ENCODE measurements around the gene SEC22A. TPM values are rescaled to one million over a fixed set of nuclear protein-coding genes. Genes with fewer than 3 reads are reported as not detected.
"Not testable (repeated sequence)": the region's sequence is repeated elsewhere in the genome, so short reads cannot be mapped to it uniquely, and the experiment has no call there.

SEC22A gene
- total and polyA plus RNA-seq, 12 donors: 2.9 to 13.6 (median 10.0) TPM

DNA sequence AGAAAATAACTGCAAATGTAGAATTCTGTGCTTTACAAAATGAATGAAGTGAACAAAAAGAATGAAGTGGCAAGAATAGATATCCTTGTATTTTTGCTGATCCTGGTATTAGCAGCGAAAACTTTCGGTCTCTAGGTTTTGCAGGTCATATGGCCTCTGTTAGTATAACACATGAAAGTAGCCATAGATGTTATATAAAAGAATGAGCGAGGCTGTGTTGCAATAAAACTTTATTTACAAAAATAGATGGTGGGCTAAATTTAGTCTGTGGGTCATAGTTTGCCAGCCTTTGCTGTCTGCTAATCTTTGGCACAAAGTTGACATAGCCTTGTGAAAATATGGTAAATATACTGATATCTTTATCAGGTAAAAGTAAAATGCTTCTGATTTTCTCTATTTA, 35.2 kb downstream of the SEC22A start:
- Histone ChIP-seq H3K36me3 (peaks cover 0 to 53% (median 4%) of the 10 kb centered on the region in 9 donors), H3K27ac (no peak overlapping the region), H3K27me3 (no peaks in the 10 kb centered on the region), H3K4me3 (no peak overlapping the region), H3K9me3 (peaks cover 0 to 7% (median 0%) of the 10 kb centered on the region in 11 donors), H3K4me1 (no peaks in the 10 kb centered on the region)
- TF ChIP-seq, protein P1, sequence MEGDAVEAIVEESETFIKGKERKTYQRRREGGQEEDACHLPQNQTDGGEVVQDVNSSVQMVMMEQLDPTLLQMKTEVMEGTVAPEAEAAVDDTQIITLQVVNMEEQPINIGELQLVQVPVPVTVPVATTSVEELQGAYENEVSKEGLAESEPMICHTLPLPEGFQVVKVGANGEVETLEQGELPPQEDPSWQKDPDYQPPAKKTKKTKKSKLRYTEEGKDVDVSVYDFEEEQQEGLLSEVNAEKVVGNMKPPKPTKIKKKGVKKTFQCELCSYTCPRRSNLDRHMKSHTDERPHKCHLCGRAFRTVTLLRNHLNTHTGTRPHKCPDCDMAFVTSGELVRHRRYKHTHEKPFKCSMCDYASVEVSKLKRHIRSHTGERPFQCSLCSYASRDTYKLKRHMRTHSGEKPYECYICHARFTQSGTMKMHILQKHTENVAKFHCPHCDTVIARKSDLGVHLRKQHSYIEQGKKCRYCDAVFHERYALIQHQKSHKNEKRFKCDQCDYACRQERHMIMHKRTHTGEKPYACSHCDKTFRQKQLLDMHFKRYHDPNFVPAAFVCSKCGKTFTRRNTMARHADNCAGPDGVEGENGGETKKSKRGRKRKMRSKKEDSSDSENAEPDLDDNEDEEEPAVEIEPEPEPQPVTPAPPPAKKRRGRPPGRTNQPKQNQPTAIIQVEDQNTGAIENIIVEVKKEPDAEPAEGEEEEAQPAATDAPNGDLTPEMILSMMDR (IDR thresholded peaks at IDR 0.05): no peak
- DNase-seq (no peak), ATAC-seq (no peak)
- intact Hi-C loops (cut with DNase I): no loop called here
- WGBS, 2 donors: 97 to 98% methylated on average over 3 of the region's 3 CpGs

DNA sequence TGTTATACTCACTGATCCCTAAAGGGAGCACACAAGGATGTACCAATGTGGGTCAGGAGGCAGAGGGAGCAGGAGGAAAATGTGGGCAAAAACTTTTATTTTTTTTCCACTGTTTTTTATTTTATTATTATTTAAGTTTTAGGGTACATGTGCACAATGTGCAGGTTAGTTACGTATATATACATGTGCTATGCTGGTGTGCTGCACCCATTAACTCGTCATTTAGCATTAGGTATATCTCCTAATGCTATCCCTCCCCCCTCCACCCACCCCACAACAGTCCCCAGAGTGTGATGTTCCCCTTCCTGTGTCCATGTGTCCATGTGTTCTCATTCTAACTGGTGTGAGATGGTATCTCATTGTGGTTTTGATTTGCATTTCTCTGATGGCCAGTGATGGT, 37.4 kb downstream of the SEC22A start:
- H3K36me3 ChIP-seq: peaks cover 0 to 39% (median 4%) of the 10 kb centered on the region in 9 donors
- H3K4me3 ChIP-seq; H3K9me3 ChIP-seq; ATAC-seq; H3K27ac ChIP-seq; H3K4me1 ChIP-seq; DNase-seq; intact Hi-C loops (cut with DNase I); H3K27me3 ChIP-seq: not testable (repeated sequence)
- 95 to 97% methylated on average over 2 of the region's 2 CpGs for WGBS, 2 donors

DNA sequence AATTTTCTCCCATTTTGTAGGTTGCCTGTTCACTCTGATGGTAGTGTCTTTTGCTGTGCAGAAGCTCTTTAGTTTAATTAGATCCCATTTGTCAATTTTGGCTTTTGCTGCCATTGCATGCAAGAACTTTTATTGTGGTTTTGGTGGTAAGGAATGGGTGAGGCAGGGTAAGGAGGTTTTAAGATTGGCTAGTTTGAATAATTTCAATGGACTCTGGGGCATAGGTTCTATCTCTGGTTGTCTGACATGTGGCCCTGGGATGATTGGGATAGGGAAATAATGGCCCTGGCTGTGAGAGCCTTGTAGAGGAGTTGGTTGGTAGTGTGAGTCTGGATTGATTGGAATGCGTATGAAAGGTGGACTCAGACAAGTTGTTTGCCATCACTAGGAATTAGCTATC, 38.0 kb downstream of the SEC22A start:
- DNase-seq (no peak), ATAC-seq (no peak)
- Histone ChIP-seq H3K27me3 (no peaks in the 10 kb centered on the region), H3K4me3 (no peak overlapping the region), H3K36me3 (peaks cover 0 to 39% (median 4%) of the 10 kb centered on the region in 9 donors), H3K9me3 (peaks cover 0 to 7% (median 0%) of the 10 kb centered on the region in 11 donors), H3K27ac (no peak overlapping the region), H3K4me1 (peaks cover 0 to 3% (median under 1%) of the 10 kb centered on the region in 9 donors)
- TF ChIP-seq, protein P1 (IDR thresholded peaks at IDR 0.05): no peak
- intact Hi-C loops (cut with DNase I): no loop called here
- WGBS, 2 donors: 100% methylated on average over 1 of the region's 1 CpG

DNA sequence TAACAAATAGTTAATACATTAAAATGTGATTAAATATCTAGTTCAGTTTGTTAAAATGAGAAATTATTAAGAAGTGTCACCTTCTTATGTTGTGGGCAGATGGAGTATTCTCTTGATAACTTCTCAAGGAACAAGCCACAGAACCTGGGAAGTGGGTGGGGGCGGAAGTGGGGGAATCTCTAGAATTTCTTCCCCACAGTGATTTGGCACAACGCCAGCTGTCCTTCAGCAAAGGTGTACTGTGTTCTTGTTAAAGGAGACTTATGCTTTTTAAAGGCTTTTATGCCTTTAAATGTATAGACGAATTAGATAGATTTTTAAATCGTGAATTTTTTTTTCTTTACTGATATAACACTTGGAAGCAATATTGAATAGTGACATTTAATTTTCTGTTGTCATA, 42.4 kb downstream of the SEC22A start:
- DNase-seq (no peak), ATAC-seq (no peak)
- no peaks in the 10 kb centered on the region for H3K27me3 ChIP-seq
- H3K9me3 ChIP-seq: peaks cover 0 to 7% (median 0%) of the 10 kb centered on the region in 11 donors
- no peak overlapping the region for H3K27ac ChIP-seq
- peaks cover 0 to 29% (median 20%) of the 10 kb centered on the region in 9 donors for H3K4me1 ChIP-seq
- H3K36me3 ChIP-seq: peaks cover 0 to 62% (median 0%) of the 10 kb centered on the region in 9 donors
- H3K4me3 ChIP-seq: no peak overlapping the region
- intact Hi-C loops (cut with DNase I): no loop called here
- TF ChIP-seq, protein P1 (IDR thresholded peaks at IDR 0.05): no peak
- WGBS, 2 donors: 70 to 71% methylated on average over 4 of the region's 4 CpGs

DNA sequence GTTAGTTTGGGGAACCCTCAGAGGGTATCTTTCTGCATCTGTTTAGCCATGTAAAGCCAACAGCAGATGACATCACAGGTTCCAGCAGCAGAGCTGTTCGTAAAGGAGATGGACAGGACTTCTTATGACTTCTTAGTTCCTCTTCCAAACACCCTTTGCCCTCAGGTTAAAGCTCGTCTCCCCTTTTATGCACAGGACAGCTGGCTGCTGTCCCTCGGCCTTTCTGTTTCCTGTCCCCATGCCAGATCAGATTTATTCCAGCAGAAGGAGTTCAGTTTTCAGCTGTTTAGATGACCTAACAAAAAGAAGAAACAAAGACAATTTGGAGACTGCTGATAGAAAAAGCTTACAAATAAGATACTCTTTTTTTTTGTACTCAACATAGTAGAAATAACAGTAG, 45.1 kb downstream of the SEC22A start:
- Histone ChIP-seq H3K9me3 (no peaks in the 10 kb centered on the region), H3K27me3 (no peaks in the 10 kb centered on the region), H3K4me1 (peaks cover 0 to 29% (median 20%) of the 10 kb centered on the region in 9 donors), H3K27ac (no peak overlapping the region), H3K36me3 (peaks cover 0 to 75% (median under 1%) of the 10 kb centered on the region in 9 donors), H3K4me3 (no peak overlapping the region)
- intact Hi-C loops (cut with DNase I): no loop called here
- TF ChIP-seq, protein P1 (IDR thresholded peaks at IDR 0.05): no peak
- peak in 1 of 8 donors; percentile 39 for ATAC-seq
- no peak for DNase-seq
- WGBS, 2 donors: 11 to 16% methylated on average over 3 of the region's 3 CpGs
